Measurements from ENCODE around the gene C1orf35. TPM values are rescaled to one million over a fixed set of nuclear protein-coding genes. Genes with fewer than 3 reads are reported as not detected.

Gene C1orf35
- total and polyA plus RNA-seq, 2 of the 8 experiments (the other 6 are each of a cell fraction or from before 2014, with no cell fraction given): 18.6 to 19.9 TPM

DNA sequence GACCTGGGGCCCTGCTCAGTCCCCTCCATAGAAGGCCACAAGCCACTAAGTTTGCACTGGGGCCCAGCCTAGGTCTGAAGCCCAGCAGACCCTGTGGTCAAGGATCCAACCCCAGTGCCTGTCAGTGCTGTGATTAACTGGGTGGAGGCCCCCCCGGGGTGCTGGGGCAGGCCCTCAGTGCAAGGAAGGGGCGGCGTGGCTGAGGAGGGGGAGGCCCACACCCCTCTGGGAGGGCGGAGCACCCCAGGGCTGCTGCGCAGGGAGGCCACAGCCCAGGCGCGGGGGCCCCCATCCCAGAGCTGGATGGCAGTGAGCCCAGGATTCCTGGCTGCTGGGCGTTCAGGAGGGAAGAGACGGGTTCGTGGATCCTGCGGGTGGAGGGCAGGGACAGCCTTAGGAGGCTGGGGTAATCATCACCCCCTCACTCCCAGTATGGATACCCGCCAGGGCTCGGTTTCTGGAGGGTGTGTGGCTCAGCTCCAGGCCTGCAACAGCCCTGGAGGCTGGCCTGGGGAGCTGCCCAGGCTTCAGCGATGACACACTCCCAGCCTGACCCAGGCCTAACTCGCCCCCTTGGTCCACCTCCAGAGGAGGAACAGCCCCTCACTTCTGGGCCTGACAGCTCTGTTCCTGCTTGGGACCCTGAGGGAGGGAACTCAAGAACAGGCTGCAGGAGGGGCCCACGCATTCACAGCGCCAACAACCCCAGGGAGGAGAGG is 47.5 kb upstream of the C1orf35 start:
- FAIRE-seq (no peak), DNase-seq (ENCODE audit: low read depth in 1 of 2, low spot score in 2 of 2) (peak in 1 of 2 experiments; percentile 42)
- Histone ChIP-seq H4K5ac (ENCODE audit: insufficient read length, low read depth, low read length) (no peak overlapping the region), H3K23ac (ENCODE audit: insufficient read length) (no peak overlapping the region), H3K27ac (ENCODE audit: low read depth, low read length) (no peak overlapping the region), H3K9me3 (ENCODE audit: insufficient read depth in 2 of 2, low read depth in 1 of 2, low read length in 1 of 2) (no peaks in the 10 kb centered on the region), H3K56ac (replicated peaks; ENCODE audit: insufficient read length, low read depth, low read length) (no peak overlapping the region), H3K23me2 (ENCODE audit: low read depth, low read length) (no peaks in the 10 kb centered on the region; the same call in 1 of the 2 replicates), H2BK20ac (ENCODE audit: low read length) (no peak overlapping the region), H2BK15ac (ENCODE audit: low read length) (no peak overlapping the region), H2BK5ac (ENCODE audit: low read depth, low read length) (peak overlapping the region; percentile 44; the same call in 1 of the 2 replicates), H4K91ac (replicated peaks; ENCODE audit: insufficient read length, low read length) (no peak overlapping the region), H2AFZ (ENCODE audit: low read length) (no peak overlapping the region), H3K14ac (ENCODE audit: insufficient read length) (no peak overlapping the region), H3K18ac (ENCODE audit: extremely low read depth, low read length) (no peak overlapping the region), H3K79me2 (ENCODE audit: control insufficient read depth in 1 of 2, insufficient read depth in 2 of 2, low read length in 2 of 2) (no peaks in the 10 kb centered on the region), H3K36me3 (ENCODE audit: control insufficient read depth in 2 of 4, insufficient read depth in 4 of 4, low read length in 3 of 4) (no peaks in the 10 kb centered on the region), H4K20me1 (replicated peaks in 1 of 2; ENCODE audit: control insufficient read depth in 1 of 2, insufficient read depth in 2 of 2, low read length in 2 of 2) (peaks cover 0 to 10% of the 10 kb centered on the region in 2 experiments), H3K4me2 (ENCODE audit: insufficient read depth in 1 of 2, low read depth in 2 of 2, low read length in 2 of 2) (no peak overlapping the region), H3K79me1 (ENCODE audit: low read depth, low read length) (no peaks in the 10 kb centered on the region; the same call in none of the 2 replicates), H3K4me3 (ENCODE audit: extremely low read depth in 1 of 4, insufficient read depth in 2 of 4, low read depth in 3 of 4, low read length in 4 of 4) (no peak overlapping the region), H3K9ac (replicated peaks in 1 of 4; ENCODE audit: extremely low read depth in 1 of 4, low read depth in 3 of 4, low read length in 3 of 4) (no peak overlapping the region), H3K4ac (replicated peaks; ENCODE audit: insufficient read length, low read depth, low read length) (no peak overlapping the region), H2AK5ac (ENCODE audit: low read depth, low read length) (no peak overlapping the region), H2BK120ac (replicated peaks; ENCODE audit: low read depth, low read length) (no peak overlapping the region), H4K8ac (ENCODE audit: extremely low read depth, insufficient read depth, low read length) (peak overlapping the region; percentile 45; the same call in 1 of the 2 replicates), H3K4me1 (replicated peaks in 1 of 4; ENCODE audit: control insufficient read depth in 3 of 4, insufficient read depth in 4 of 4, low read length in 3 of 4) (peaks cover 0 to 10% (median 4%) of the 10 kb centered on the region in 4 experiments; a peak in 1 of 7 replicates), H3K27me3 (replicated peaks in 1 of 4; ENCODE audit: control insufficient read depth in 3 of 4, extremely low read depth in 1 of 4, insufficient read depth in 3 of 4, low read length in 3 of 4) (0 out of 7 replicates have a peak, but pooled peaks cover 0 to 5% (median 0%) of the 10 kb centered on the region in 4 experiments), H2BK12ac (ENCODE audit: low read depth, low read length) (peak overlapping the region; percentile 60; the same call in 1 of the 2 replicates)
- WGBS, 2 experiments (ENCODE audit: extremely low coverage in 1 of 2, insufficient coverage in 1 of 2, insufficient read length in 1 of 2, insufficient replicate concordance in 2 of 2, low coverage in 1 of 2, low lambda C conversion rate in 2 of 2, missing lambda C conversion rate in 1 of 2): 91% methylated on average over 11 of the region's 17 CpGs; no CpG with 5 or more reads in 1 of the 2 experiments
- POLR2A ChIA-PET (ENCODE audit: partially characterized antibody): interaction anchor here (1.0 to 5.5 kb wide), 4 partner anchors 10 to 53 kb away, joined by 3 to 44 read pairs (median 10); partner anchors contain the start of genes GUK1 and IBA57
- no peak for TF ChIP-seq KDM5A (IDR thresholded peaks at IDR 0.05; ENCODE audit: low read length)
- no peak for TF ChIP-seq SIN3A (conservative IDR thresholded peaks at IDR 0.05 in 1 of 2, IDR thresholded peaks at IDR 0.05 in 1 of 2; ENCODE audit: low read depth in 1 of 2, low read length in 2 of 2)
- TF ChIP-seq, protein P1, sequence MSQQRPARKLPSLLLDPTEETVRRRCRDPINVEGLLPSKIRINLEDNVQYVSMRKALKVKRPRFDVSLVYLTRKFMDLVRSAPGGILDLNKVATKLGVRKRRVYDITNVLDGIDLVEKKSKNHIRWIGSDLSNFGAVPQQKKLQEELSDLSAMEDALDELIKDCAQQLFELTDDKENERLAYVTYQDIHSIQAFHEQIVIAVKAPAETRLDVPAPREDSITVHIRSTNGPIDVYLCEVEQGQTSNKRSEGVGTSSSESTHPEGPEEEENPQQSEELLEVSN (IDR thresholded peaks at IDR 0.05): no peak
- TF ChIP-seq, protein P2, sequence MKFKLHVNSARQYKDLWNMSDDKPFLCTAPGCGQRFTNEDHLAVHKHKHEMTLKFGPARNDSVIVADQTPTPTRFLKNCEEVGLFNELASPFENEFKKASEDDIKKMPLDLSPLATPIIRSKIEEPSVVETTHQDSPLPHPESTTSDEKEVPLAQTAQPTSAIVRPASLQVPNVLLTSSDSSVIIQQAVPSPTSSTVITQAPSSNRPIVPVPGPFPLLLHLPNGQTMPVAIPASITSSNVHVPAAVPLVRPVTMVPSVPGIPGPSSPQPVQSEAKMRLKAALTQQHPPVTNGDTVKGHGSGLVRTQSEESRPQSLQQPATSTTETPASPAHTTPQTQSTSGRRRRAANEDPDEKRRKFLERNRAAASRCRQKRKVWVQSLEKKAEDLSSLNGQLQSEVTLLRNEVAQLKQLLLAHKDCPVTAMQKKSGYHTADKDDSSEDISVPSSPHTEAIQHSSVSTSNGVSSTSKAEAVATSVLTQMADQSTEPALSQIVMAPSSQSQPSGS (IDR thresholded peaks at IDR 0.05; ENCODE audit: low read length): no peak
- no peak for TF ChIP-seq EP300 (IDR thresholded peaks at IDR 0.05; ENCODE audit: borderline replicate concordance in 1 of 2, low read depth in 2 of 2, low read length in 2 of 2)
- no peak for TF ChIP-seq TAF1 (IDR thresholded peaks at IDR 0.05; ENCODE audit: low read depth, low read length)
- no peak for TF ChIP-seq EGR1 (IDR thresholded peaks at IDR 0.05; ENCODE audit: borderline replicate concordance, low read depth, low read length)
- TF ChIP-seq FOSL1 (IDR thresholded peaks at IDR 0.05; ENCODE audit: insufficient read depth, low read depth, low read length): no peak
- no peak for TF ChIP-seq CEBPB (IDR thresholded peaks at IDR 0.05; ENCODE audit: low read depth, low read length)
- CTCF ChIA-PET (ENCODE audit: partially characterized antibody): interaction anchor here (0.9 to 2.8 kb wide), 7 partner anchors 11 to 152 kb away, joined by 3 to 10 read pairs (median 4); partner anchors contain the start of genes GUK1 and IBA57
